Smooth muscle cell (in vitro differentiated cells): ENCODE data around the gene LHFPL3. TPM values are rescaled to one million over a fixed set of nuclear protein-coding genes. Genes with fewer than 3 reads are reported as not detected.

Experiments
- DNase-seq: peaks from one replicate; lab custom pipeline; 2025; ENCODE audit not compliant: unreplicated experiment; lab: John Stamatoyannopoulos, UW
- H2AFZ ChIP-seq: fragments of 200-600 bp; sonication (generic); 2 replicates; pipeline ENCODE4 v1.6.0; 2016; ENCODE audit warnings: antibody characterized with exemption, low read depth, mild to moderate bottlenecking
- H3F3A ChIP-seq: fragments of 200-600 bp; sonication (generic); 2 replicates; pipeline ENCODE4 v1.6.0; 2017; ENCODE audit warnings: antibody characterized with exemption, low read depth
- H3K27ac ChIP-seq: fragments of 200-600 bp; sonication (generic); 2 replicates; pipeline ENCODE4 v1.5.1; 2016; ENCODE audit warnings: low read depth, mild to moderate bottlenecking
- H3K27me3 ChIP-seq: fragments of 200-600 bp; sonication (generic); 2 replicates; pipeline ENCODE4 v1.6.1; 2016; ENCODE audit warnings: low read depth, mild to moderate bottlenecking
- H3K36me3 ChIP-seq: fragments of 200-600 bp; sonication (generic); 2 replicates; pipeline ENCODE4 v1.5.1; 2016; ENCODE audit warnings: low read depth
- H3K4me1 ChIP-seq: fragments of 200-600 bp; sonication (generic); 2 replicates; pipeline ENCODE4 v1.5.1; 2016; ENCODE audit warnings: low read depth
- H3K4me2 ChIP-seq: fragments of 200-600 bp; sonication (generic); 2 replicates; pipeline ENCODE4 v1.6.0; 2016; ENCODE audit warnings: mild to moderate bottlenecking
- H3K4me3 ChIP-seq: fragments of 200-600 bp; sonication (generic); 2 replicates; pipeline ENCODE4 v1.5.1; 2016; ENCODE audit warnings: mild to moderate bottlenecking
- H3K79me2 ChIP-seq: fragments of 200-600 bp; sonication (generic); 2 replicates; pipeline ENCODE4 v1.6.0; 2016; ENCODE audit warnings: low read depth, mild to moderate bottlenecking
- H3K9ac ChIP-seq: fragments of 200-600 bp; sonication (generic); 2 replicates; pipeline ENCODE4 v1.6.0; 2016; ENCODE audit warnings: low read depth
- H3K9me3 ChIP-seq: fragments of 200-600 bp; sonication (generic); replicated peaks from 2 replicates; pipeline ENCODE4 v1.5.1; 2016; ENCODE audit warnings: low read depth
- H4K20me1 ChIP-seq: fragments of 200-600 bp; sonication (generic); 2 replicates; pipeline ENCODE4 v1.6.0; 2016; ENCODE audit warnings: low read depth
- CTCF ChIP-seq: fragments of 200-600 bp; sonication (generic); IDR thresholded peaks from 2 replicates; pipeline ENCODE4 v1.5.1; 2017; ENCODE audit warnings: borderline replicate concordance, mild to moderate bottlenecking, antibody characterized with exemption; ENCODE audit not compliant: insufficient read depth, poor library complexity, severe bottlenecking
- WGBS: methylation state at CpG from one replicate; pipeline ENCODE4 v1.1.7; 2016; ENCODE audit warnings: low lambda C conversion rate; 5-methylcytosine and 5-hydroxymethylcytosine counted together
- polyA plus RNA-seq: library from polyadenylated mRNA; unstranded; fragments of >200 nt; fragmentation: Nextera tagmentation; extraction: Ambion mirVana; gene quantifications from 2 replicates; pipeline ENCODE4 v1.2.1, GENCODE V29; 2016
- total RNA-seq: library from RNA; depleted of rRNA; stranded (reverse); fragments of >200 nt; gene quantifications from 2 replicates; pipeline ENCODE4 v1.2.3, GENCODE V29; 2014

The LHFPL3 gene
- total and polyA plus RNA-seq, 2 experiments from 2014 or later, result not detected

GRCh38 chr7:104445393-104445792, 117.0 kb downstream of the LHFPL3 start:
- Histone ChIP-seq H3K4me2 (no peak overlapping the region), H3K27ac (no peak overlapping the region), H3K9me3 (no peaks in the 10 kb centered on the region), H3K4me1 (no peaks in the 10 kb centered on the region), H3K27me3 (no peaks in the 10 kb centered on the region), H3K36me3 (no peaks in the 10 kb centered on the region), H2AFZ (no peak overlapping the region), H3F3A (no peaks in the 10 kb centered on the region), H3K9ac (no peak overlapping the region), H4K20me1 (no peaks in the 10 kb centered on the region), H3K4me3 (no peak overlapping the region), H3K79me2 (no peaks in the 10 kb centered on the region)
- no peak for DNase-seq
- no peak for TF ChIP-seq CTCF
- 96% methylated on average over 1 of the region's 1 CpG for WGBS

- 70% methylated on average over 5 of the region's 5 CpGs for WGBS
- no peak overlapping the region for H3K27ac ChIP-seq
- H2AFZ ChIP-seq, result no peak overlapping the region
- H3K4me3 ChIP-seq, result no peak overlapping the region
- H3K4me2 ChIP-seq, result no peak overlapping the region
- no peaks in the 10 kb centered on the region for H3K79me2 ChIP-seq
- no peaks in the 10 kb centered on the region for H3K36me3 ChIP-seq
- no peak overlapping the region for H3K9ac ChIP-seq
- TF ChIP-seq CTCF, result no peak
- DNase-seq, result no peak
- no peaks in the 10 kb centered on the region for H4K20me1 ChIP-seq
- H3F3A ChIP-seq, result no peaks in the 10 kb centered on the region
- H3K4me1 ChIP-seq, result no peaks in the 10 kb centered on the region
- no peaks in the 10 kb centered on the region for H3K9me3 ChIP-seq
- H3K27me3 ChIP-seq, result no peaks in the 10 kb centered on the region
Measured at GRCh38 chr7:104450861-104451260, 122.5 kb downstream of the LHFPL3 start.

GRCh38 chr7:104453190-104453589, 124.8 kb downstream of the LHFPL3 start:
- no peak for TF ChIP-seq CTCF
- Histone ChIP-seq H3K9ac (no peak overlapping the region), H3K9me3 (no peaks in the 10 kb centered on the region), H3K4me2 (no peak overlapping the region), H3K36me3 (no peaks in the 10 kb centered on the region), H3K79me2 (no peaks in the 10 kb centered on the region), H3K4me3 (no peak overlapping the region), H3F3A (no peaks in the 10 kb centered on the region), H3K4me1 (no peaks in the 10 kb centered on the region), H4K20me1 (no peaks in the 10 kb centered on the region), H3K27me3 (no peaks in the 10 kb centered on the region), H2AFZ (no peak overlapping the region), H3K27ac (no peak overlapping the region)
- DNase-seq, result no peak
- WGBS, result 58% methylated on average over 3 of the region's 3 CpGs

GRCh38 chr7:104458875-104459274, 130.5 kb downstream of the LHFPL3 start:
- no peaks in the 10 kb centered on the region for H3F3A ChIP-seq
- H3K27ac ChIP-seq, result no peak overlapping the region
- DNase-seq, result no peak
- WGBS, result 72% methylated on average over 3 of the region's 3 CpGs
- no peaks in the 10 kb centered on the region for H3K79me2 ChIP-seq
- no peaks in the 10 kb centered on the region for H3K36me3 ChIP-seq
- H3K9ac ChIP-seq, result no peak overlapping the region
- no peaks in the 10 kb centered on the region for H4K20me1 ChIP-seq
- TF ChIP-seq CTCF, result no peak
- H3K9me3 ChIP-seq, result no peaks in the 10 kb centered on the region
- H3K4me1 ChIP-seq, result no peaks in the 10 kb centered on the region
- H3K27me3 ChIP-seq, result no peaks in the 10 kb centered on the region
- H3K4me2 ChIP-seq, result no peak overlapping the region
- no peak overlapping the region for H2AFZ ChIP-seq
- H3K4me3 ChIP-seq, result no peak overlapping the region
